GM23338 (cell line): Measurements from ENCODE around the gene APBB1. TPM values are rescaled to one million over a fixed set of nuclear protein-coding genes. Genes with fewer than 3 reads are reported as not detected.
A peak's percentile ranks its signal among the peaks of the same experiment; 100 is the strongest.

Source experiments
- ATAC-seq: fragments of 200-7000 bp; cut with Tn5 transposase; 3 replicates; pipeline ENCODE4 v1.9.1; 2020
- DNase-seq: peaks from one replicate; pipeline ENCODE4 v3.0.0-alpha.2; 2015; ENCODE audit warnings: low spot score
- H2AFZ ChIP-seq: fragments of 200-600 bp; sonication (generic); 2 replicates; pipeline ENCODE4 v1.8.0; 2016; ENCODE audit warnings: antibody characterized with exemption, mild to moderate bottlenecking, moderate library complexity
- H3F3A ChIP-seq: fragments of 200-600 bp; sonication (generic); replicated peaks from 2 replicates; pipeline ENCODE4 v1.8.0; 2017; ENCODE audit warnings: antibody characterized with exemption, mixed run types, low read depth
- H3K27ac ChIP-seq: fragments of 200-600 bp; sonication (generic); 2 replicates; pipeline ENCODE4 v1.6.1; 2016; ENCODE audit warnings: low read depth
- H3K27me3 ChIP-seq: fragments of 200-600 bp; sonication (generic); 2 replicates; pipeline ENCODE4 v1.8.0; 2016; ENCODE audit warnings: mild to moderate bottlenecking, mixed run types, moderate library complexity; ENCODE audit not compliant: insufficient read depth
- H3K36me3 ChIP-seq: fragments of 200-600 bp; sonication (generic); 2 replicates; pipeline ENCODE4 v1.8.0; 2016; ENCODE audit warnings: mild to moderate bottlenecking; ENCODE audit not compliant: insufficient read depth
- H3K4me1 ChIP-seq: fragments of 200-600 bp; sonication (generic); 2 replicates; pipeline ENCODE4 v1.8.0; 2016; ENCODE audit warnings: mild to moderate bottlenecking, moderate library complexity; ENCODE audit not compliant: insufficient read depth
- H3K4me2 ChIP-seq: fragments of 200-600 bp; sonication (generic); 2 replicates; pipeline ENCODE4 v1.7.1; 2017; ENCODE audit warnings: mixed run types
- H3K4me3 ChIP-seq: fragments of 200-600 bp; sonication (generic); 2 replicates; pipeline ENCODE4 v1.6.1; 2016; ENCODE audit warnings: mixed run types
- H3K79me2 ChIP-seq: fragments of 200-600 bp; sonication (generic); replicated peaks from 2 replicates; pipeline ENCODE4 v1.8.0; 2017; ENCODE audit warnings: mild to moderate bottlenecking; ENCODE audit not compliant: insufficient read depth
- H3K9me2 ChIP-seq: fragments of 200-600 bp; sonication (generic); 2 replicates; pipeline ENCODE4 v1.8.0; 2017; ENCODE audit not compliant: insufficient read depth
- H4K20me1 ChIP-seq: fragments of 200-600 bp; sonication (generic); replicated peaks from 2 replicates; pipeline ENCODE4 v1.8.0; 2017; ENCODE audit warnings: mild to moderate bottlenecking; ENCODE audit not compliant: insufficient read depth
- H3K27ac Mint-ChIP-seq: 2 replicates; pipeline ENCODE4 v1.8.0; 2020; ENCODE audit warnings: inconsistent platforms, mild to moderate bottlenecking, moderate library complexity, mixed read lengths
- H3K27me3 Mint-ChIP-seq: 3 replicates; pipeline ENCODE4 v1.8.0; 2022; ENCODE audit warnings: low read depth, mild to moderate bottlenecking, moderate library complexity, mixed read lengths, inconsistent platforms; ENCODE audit not compliant: insufficient read depth, poor library complexity
- H3K36me3 Mint-ChIP-seq: 3 replicates; pipeline ENCODE4 v1.8.0; 2021; ENCODE audit warnings: low read depth, mild to moderate bottlenecking, inconsistent platforms, moderate library complexity, mixed read lengths
- H3K4me1 Mint-ChIP-seq: 3 replicates; pipeline ENCODE4 v1.8.0; 2020; ENCODE audit warnings: mild to moderate bottlenecking, inconsistent platforms, mixed read lengths
- H3K4me3 Mint-ChIP-seq: 3 replicates; pipeline ENCODE4 v1.8.0; 2021; ENCODE audit warnings: moderate library complexity, mild to moderate bottlenecking, inconsistent platforms, mixed read lengths
- H3K9me3 Mint-ChIP-seq: 3 replicates; pipeline ENCODE4 v1.8.0; 2020; ENCODE audit warnings: moderate library complexity, mild to moderate bottlenecking, inconsistent platforms, mixed read lengths
- CREB1 ChIP-seq: fragments of 250-450 bp; sonication (Bioruptor Pico); IDR thresholded peaks from 2 replicates; pipeline ENCODE4 v1.5.0; 2020; ENCODE audit warnings: low read depth, mild to moderate bottlenecking, moderate library complexity
- EZH2 ChIP-seq: fragments of 200-600 bp; sonication (generic); IDR thresholded peaks from one replicate; pipeline ENCODE4 v1.8.0; 2017; ENCODE audit warnings: antibody characterized with exemption, mild to moderate bottlenecking, low read depth; ENCODE audit not compliant: unreplicated experiment
- NANOG ChIP-seq: IDR thresholded peaks from 2 replicates; pipeline ENCODE4 v1.6.1; 2016; ENCODE audit warnings: antibody characterized with exemption, borderline replicate concordance
- POLR2AphosphoS5 ChIP-seq: IDR thresholded peaks from 2 replicates; pipeline ENCODE4 v1.6.1; 2016; ENCODE audit warnings: antibody characterized with exemption, low read depth
- REST ChIP-seq: IDR thresholded peaks from one replicate; pipeline ENCODE4 v1.6.1; 2018; ENCODE audit warnings: antibody characterized with exemption; ENCODE audit not compliant: unreplicated experiment
- STAT1 ChIP-seq: IDR thresholded peaks from one replicate; pipeline ENCODE4 v1.6.1; 2016; ENCODE audit warnings: antibody characterized with exemption; ENCODE audit not compliant: unreplicated experiment
- ZNF114 ChIP-seq: fragments of 250-450 bp; sonication (Bioruptor Pico); IDR thresholded peaks from 2 replicates; pipeline ENCODE4 v1.5.0; 2020; ENCODE audit warnings: mild to moderate bottlenecking, moderate library complexity
- polyA plus RNA-seq: library from polyadenylated mRNA; unstranded; fragments of >200 nt; fragmentation: Nextera tagmentation; extraction: Ambion mirVana; gene quantifications from 2 replicates; pipeline ENCODE4 v1.2.1, GENCODE V29; 2016
- total RNA-seq: library from RNA; depleted of rRNA; stranded (reverse); fragments of >200 nt; shearing (Covaris generic); gene quantifications from 2 replicates; pipeline ENCODE4 v1.2.3, GENCODE V29; 2014
- TF ChIP-seq, protein P1 (sequence below): fragments of 250-450 bp; sonication (Bioruptor Pico); IDR thresholded peaks from 2 replicates; pipeline ENCODE4 v1.5.0; 2020; ENCODE audit warnings: mild to moderate bottlenecking, moderate library complexity

Gene APBB1
- total and polyA plus RNA-seq, 2 experiments from 2014 or later = 10.6 to 24.7 TPM

- Histone ChIP-seq H3K4me1 (no peaks in the 10 kb centered on the region; the same call in 1 of the 2 replicates), H3K4me2 (no peak overlapping the region), H3K9me2 (no peaks in the 10 kb centered on the region), H3K27ac (no peak overlapping the region), H3K36me3 (no peaks in the 10 kb centered on the region), H3K27me3 (peaks cover 6% of the 10 kb centered on the region; the same call in 1 of the 2 replicates), H2AFZ (no peak overlapping the region), H4K20me1 (no peaks in the 10 kb centered on the region), H3K79me2 (no peaks in the 10 kb centered on the region), H3K4me3 (no peak overlapping the region), H3F3A (no peaks in the 10 kb centered on the region)
- H3K4me3 Mint-ChIP-seq = no peak overlapping the region; the same call in 2 of the 3 replicates
- H3K9me3 Mint-ChIP-seq = no peaks in the 10 kb centered on the region
- H3K27me3 Mint-ChIP-seq = peaks cover 4% of the 10 kb centered on the region
- no peak overlapping the region for H3K27ac Mint-ChIP-seq
- DNase-seq (peak; percentile 82), ATAC-seq (peak; percentile 95)
- peaks cover 11% of the 10 kb centered on the region for H3K4me1 Mint-ChIP-seq
- H3K36me3 Mint-ChIP-seq = no peaks in the 10 kb centered on the region
- TF ChIP-seq, protein P1, sequence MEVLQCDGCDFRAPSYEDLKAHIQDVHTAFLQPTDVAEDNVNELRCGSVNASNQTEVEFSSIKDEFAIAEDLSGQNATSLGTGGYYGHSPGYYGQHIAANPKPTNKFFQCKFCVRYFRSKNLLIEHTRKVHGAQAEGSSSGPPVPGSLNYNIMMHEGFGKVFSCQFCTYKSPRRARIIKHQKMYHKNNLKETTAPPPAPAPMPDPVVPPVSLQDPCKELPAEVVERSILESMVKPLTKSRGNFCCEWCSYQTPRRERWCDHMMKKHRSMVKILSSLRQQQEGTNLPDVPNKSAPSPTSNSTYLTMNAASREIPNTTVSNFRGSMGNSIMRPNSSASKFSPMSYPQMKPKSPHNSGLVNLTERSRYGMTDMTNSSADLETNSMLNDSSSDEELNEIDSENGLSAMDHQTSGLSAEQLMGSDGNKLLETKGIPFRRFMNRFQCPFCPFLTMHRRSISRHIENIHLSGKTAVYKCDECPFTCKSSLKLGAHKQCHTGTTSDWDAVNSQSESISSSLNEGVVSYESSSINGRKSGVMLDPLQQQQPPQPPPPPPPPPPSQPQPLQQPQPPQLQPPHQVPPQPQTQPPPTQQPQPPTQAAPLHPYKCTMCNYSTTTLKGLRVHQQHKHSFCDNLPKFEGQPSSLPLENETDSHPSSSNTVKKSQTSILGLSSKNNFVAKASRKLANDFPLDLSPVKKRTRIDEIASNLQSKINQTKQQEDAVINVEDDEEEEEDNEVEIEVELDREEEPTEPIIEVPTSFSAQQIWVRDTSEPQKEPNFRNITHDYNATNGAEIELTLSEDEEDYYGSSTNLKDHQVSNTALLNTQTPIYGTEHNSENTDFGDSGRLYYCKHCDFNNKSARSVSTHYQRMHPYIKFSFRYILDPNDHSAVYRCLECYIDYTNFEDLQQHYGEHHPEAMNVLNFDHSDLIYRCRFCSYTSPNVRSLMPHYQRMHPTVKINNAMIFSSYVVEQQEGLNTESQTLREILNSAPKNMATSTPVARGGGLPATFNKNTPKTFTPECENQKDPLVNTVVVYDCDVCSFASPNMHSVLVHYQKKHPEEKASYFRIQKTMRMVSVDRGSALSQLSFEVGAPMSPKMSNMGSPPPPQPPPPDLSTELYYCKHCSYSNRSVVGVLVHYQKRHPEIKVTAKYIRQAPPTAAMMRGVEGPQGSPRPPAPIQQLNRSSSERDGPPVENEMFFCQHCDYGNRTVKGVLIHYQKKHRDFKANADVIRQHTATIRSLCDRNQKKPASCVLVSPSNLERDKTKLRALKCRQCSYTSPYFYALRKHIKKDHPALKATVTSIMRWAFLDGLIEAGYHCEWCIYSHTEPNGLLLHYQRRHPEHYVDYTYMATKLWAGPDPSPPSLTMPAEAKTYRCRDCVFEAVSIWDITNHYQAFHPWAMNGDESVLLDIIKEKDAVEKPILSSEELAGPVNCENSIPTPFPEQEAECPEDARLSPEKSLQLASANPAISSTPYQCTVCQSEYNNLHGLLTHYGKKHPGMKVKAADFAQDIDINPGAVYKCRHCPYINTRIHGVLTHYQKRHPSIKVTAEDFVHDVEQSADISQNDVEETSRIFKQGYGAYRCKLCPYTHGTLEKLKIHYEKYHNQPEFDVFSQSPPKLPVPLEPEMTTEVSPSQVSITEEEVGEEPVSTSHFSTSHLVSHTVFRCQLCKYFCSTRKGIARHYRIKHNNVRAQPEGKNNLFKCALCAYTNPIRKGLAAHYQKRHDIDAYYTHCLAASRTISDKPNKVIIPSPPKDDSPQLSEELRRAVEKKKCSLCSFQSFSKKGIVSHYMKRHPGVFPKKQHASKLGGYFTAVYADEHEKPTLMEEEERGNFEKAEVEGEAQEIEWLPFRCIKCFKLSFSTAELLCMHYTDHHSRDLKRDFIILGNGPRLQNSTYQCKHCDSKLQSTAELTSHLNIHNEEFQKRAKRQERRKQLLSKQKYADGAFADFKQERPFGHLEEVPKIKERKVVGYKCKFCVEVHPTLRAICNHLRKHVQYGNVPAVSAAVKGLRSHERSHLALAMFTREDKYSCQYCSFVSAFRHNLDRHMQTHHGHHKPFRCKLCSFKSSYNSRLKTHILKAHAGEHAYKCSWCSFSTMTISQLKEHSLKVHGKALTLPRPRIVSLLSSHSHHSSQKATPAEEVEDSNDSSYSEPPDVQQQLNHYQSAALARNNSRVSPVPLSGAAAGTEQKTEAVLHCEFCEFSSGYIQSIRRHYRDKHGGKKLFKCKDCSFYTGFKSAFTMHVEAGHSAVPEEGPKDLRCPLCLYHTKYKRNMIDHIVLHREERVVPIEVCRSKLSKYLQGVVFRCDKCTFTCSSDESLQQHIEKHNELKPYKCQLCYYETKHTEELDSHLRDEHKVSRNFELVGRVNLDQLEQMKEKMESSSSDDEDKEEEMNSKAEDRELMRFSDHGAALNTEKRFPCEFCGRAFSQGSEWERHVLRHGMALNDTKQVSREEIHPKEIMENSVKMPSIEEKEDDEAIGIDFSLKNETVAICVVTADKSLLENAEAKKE (CRISPR knock-in tag) = peak; percentile 72
- no peak for TF ChIP-seq ZNF114
- TF ChIP-seq STAT1 = no peak
Observed at GRCh38 chr11:6427516-6427915, 8.6 kb upstream of the APBB1 start.

- H3K27ac ChIP-seq = no peak overlapping the region
- TF ChIP-seq CREB1 (CRISPR knock-in tag) = no peak
- peak; percentile 43 for TF ChIP-seq REST
- no peak for TF ChIP-seq NANOG
- no peak for TF ChIP-seq STAT1
- TF ChIP-seq POLR2AphosphoS5 = no peak
- TF ChIP-seq EZH2 = no peak
- no peak for ATAC-seq
- H3K4me3 ChIP-seq = no peak overlapping the region
- no peak overlapping the region for H3K27ac Mint-ChIP-seq
- H3K4me3 Mint-ChIP-seq = no peak overlapping the region
- H3K27me3 Mint-ChIP-seq = peaks cover 9% of the 10 kb centered on the region
- no peak overlapping the region for H2AFZ ChIP-seq
- no peaks in the 10 kb centered on the region for H3F3A ChIP-seq
- peaks cover 2% of the 10 kb centered on the region; the same call in 1 of the 3 replicates for H3K4me1 Mint-ChIP-seq
- H3K36me3 ChIP-seq = no peaks in the 10 kb centered on the region
- H3K27me3 ChIP-seq = peaks cover 30% of the 10 kb centered on the region
- no peak for DNase-seq
- H3K9me3 Mint-ChIP-seq = no peaks in the 10 kb centered on the region
- no peaks in the 10 kb centered on the region for H3K36me3 Mint-ChIP-seq
- H3K79me2 ChIP-seq = 0 out of 2 replicates have a peak, but pooled peaks cover 3% of the 10 kb centered on the region
- no peaks in the 10 kb centered on the region for H4K20me1 ChIP-seq
- H3K4me2 ChIP-seq = no peak overlapping the region
- H3K4me1 ChIP-seq = peaks cover 7% of the 10 kb centered on the region; the same call in 1 of the 2 replicates
- H3K9me2 ChIP-seq = no peaks in the 10 kb centered on the region
Observed at GRCh38 chr11:6420677-6421076, 1.8 kb upstream of the APBB1 start.
